Uterus (tissue), 4 donors: Measurements from ENCODE around the gene PAXIP1. TPM values are rescaled to one million over a fixed set of nuclear protein-coding genes. Genes with fewer than 3 reads are reported as not detected.

ENCODE experiments used
- DNase-seq, 2 donors: peaks; one replicate each; pipeline ENCODE4 v3.0.0-alpha.2; 2019 to 2020
- H3K27ac ChIP-seq, 2 donors: fragments of 200-600 bp; sonication (generic); 1 replicate in 1 of 2; 2 replicates in 1 of 2; pipeline ENCODE4 v1.5.1; 2016 to 2018
- H3K27me3 ChIP-seq, 2 donors: fragments of 200-600 bp; sonication (generic); one replicate each; pipeline ENCODE4 v1.5.1; 2018 to 2019; ENCODE audit warnings: control low read depth in 1 of 2
- H3K36me3 ChIP-seq, 2 donors: fragments of 200-600 bp; sonication (generic); one replicate each; pipeline ENCODE4 v1.5.1; 2019; ENCODE audit warnings: control low read depth in 1 of 2
- H3K4me1 ChIP-seq, 2 donors: fragments of 200-600 bp; sonication (generic); one replicate each; pipeline ENCODE4 v1.5.1; 2018 to 2019; ENCODE audit warnings: control low read depth in 1 of 2
- H3K4me3 ChIP-seq, 2 donors: fragments of 200-600 bp; sonication (generic); 1 replicate in 1 of 2; 2 replicates in 1 of 2; pipeline ENCODE4 v1.5.1; 2018 to 2019; ENCODE audit warnings: mild to moderate bottlenecking in 1 of 2
- H3K9me3 ChIP-seq, 2 donors: fragments of 200-600 bp; sonication (generic); one replicate each; pipeline ENCODE4 v1.5.1; 2019; ENCODE audit warnings: control low read depth in 1 of 2
- POLR2A ChIP-seq, 2 donors: fragments of 450-650 bp; IDR thresholded peaks; one replicate each; pipeline ENCODE4 v1.6.1; 2016; ENCODE audit warnings: antibody characterized with exemption in 2 of 2, mild to moderate bottlenecking in 1 of 2, moderate library complexity in 1 of 2
- intact Hi-C: fragments of 100-400 bp; cut with DNase I; formaldehyde crosslinking; loops from one replicate; pipeline ENCODE4 v1.15.1; 2023; ENCODE audit warnings: low total_unique reads
- total RNA-seq, 4 donors: library from RNA; depleted of rRNA in 3 of 4; stranded (reverse); fragments of >200 nt in 3 of 4; gene quantifications; one replicate each; pipeline versions ENCODE4 v1.1.0 to v1.2.4, GENCODE V29; 2014 to 2023
- TF ChIP-seq, protein P1 (sequence below), 4 experiments: fragments of 200-600 bp in 2 of 4; fragments of 450-650 bp in 2 of 4; sonication (generic) in 2 of 4; IDR thresholded peaks; one replicate each; pipeline ENCODE4 v1.5.1; 2016 to 2019; ENCODE audit warnings: antibody characterized with exemption in 4 of 4, mild to moderate bottlenecking in 2 of 4, moderate library complexity in 1 of 4
- donor health status: DM: yes; HTN: yes; CAD: no.

PAXIP1 gene
- total RNA-seq, 4 donors from 2014 or later: 11.2 to 22.5 (median 17.3) TPM

DNA sequence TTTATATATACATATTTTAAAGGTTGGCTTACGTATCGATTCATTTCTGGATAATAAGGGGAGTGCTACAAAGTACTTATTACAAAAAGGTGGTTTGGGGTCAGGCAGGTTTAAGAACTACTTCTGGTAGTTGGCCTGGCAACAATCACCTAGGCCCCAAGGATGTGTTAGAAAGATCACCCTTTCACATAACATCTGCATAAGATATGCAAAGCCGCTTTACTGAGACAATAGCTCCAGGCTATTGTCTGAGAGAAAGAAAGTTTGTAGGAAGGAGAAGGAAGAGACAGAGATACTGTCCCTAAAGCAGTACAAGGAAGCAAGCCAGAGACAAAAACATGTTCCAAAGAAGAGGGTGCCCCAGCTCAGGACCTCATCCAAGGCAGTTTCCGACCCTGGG lies 6.2 kb downstream of the PAXIP1 start:
- no peak overlapping the region for H3K27ac ChIP-seq
- no peak for DNase-seq
- no peaks in the 10 kb centered on the region for H3K4me1 ChIP-seq
- intact Hi-C loops: no loop called here
- no peaks in the 10 kb centered on the region for H3K36me3 ChIP-seq
- no peaks in the 10 kb centered on the region for H3K9me3 ChIP-seq
- no peak overlapping the region for H3K4me3 ChIP-seq
- no peaks in the 10 kb centered on the region for H3K27me3 ChIP-seq
- no peak for TF ChIP-seq POLR2A (IDR thresholded peaks at IDR 0.05)
- TF ChIP-seq, protein P1, sequence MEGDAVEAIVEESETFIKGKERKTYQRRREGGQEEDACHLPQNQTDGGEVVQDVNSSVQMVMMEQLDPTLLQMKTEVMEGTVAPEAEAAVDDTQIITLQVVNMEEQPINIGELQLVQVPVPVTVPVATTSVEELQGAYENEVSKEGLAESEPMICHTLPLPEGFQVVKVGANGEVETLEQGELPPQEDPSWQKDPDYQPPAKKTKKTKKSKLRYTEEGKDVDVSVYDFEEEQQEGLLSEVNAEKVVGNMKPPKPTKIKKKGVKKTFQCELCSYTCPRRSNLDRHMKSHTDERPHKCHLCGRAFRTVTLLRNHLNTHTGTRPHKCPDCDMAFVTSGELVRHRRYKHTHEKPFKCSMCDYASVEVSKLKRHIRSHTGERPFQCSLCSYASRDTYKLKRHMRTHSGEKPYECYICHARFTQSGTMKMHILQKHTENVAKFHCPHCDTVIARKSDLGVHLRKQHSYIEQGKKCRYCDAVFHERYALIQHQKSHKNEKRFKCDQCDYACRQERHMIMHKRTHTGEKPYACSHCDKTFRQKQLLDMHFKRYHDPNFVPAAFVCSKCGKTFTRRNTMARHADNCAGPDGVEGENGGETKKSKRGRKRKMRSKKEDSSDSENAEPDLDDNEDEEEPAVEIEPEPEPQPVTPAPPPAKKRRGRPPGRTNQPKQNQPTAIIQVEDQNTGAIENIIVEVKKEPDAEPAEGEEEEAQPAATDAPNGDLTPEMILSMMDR (IDR thresholded peaks at IDR 0.05): no peak

DNA sequence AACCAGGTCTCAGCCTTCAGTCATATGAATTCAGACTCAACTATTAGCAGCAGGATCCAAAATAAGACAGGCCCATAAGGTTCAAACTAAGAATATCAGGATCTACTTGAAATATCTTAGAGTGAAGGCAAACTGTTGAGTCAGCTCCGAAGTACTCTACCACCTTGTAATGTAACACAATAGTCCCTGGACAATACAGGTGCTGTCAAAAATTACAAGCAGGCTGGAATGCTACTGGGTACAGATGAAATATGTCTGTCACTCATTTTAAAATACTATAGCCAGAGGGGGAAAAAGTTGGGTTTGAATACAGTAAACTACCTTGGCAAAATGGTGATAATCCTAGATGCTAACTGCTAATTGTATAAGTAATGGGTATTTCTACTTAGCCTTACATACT lies 6.8 kb downstream of the PAXIP1 start:
- no peaks in the 10 kb centered on the region for H3K4me1 ChIP-seq
- no peak for DNase-seq
- no peak overlapping the region for H3K27ac ChIP-seq
- intact Hi-C loops: no loop called here
- no peaks in the 10 kb centered on the region for H3K27me3 ChIP-seq
- no peaks in the 10 kb centered on the region for H3K36me3 ChIP-seq
- no peak overlapping the region for H3K4me3 ChIP-seq
- no peak for TF ChIP-seq POLR2A (IDR thresholded peaks at IDR 0.05)
- TF ChIP-seq, protein P1 (IDR thresholded peaks at IDR 0.05): no peak
- H3K9me3 ChIP-seq: no peaks in the 10 kb centered on the region

DNA sequence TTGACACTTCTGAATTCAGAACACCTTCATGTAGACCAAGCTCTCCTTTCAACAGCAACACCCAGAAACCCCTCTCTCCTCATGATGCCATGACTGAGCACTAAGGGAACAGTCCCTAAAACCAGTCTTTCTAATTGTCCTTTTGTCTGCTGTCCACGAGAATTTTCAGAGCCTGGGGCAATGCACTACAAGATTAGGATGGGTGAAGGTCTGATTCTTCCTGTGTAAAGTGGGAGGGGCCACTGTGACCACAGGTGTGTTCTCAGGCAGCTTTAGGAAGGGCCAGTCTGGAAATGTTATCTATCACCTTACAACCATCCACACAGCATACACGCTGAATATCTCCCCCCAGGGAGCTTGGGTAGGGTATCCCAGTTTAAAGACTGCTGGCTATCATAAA lies 7.9 kb downstream of the PAXIP1 start:
- Histone ChIP-seq H3K9me3 (no peaks in the 10 kb centered on the region), H3K4me1 (no peaks in the 10 kb centered on the region), H3K4me3 (no peak overlapping the region), H3K27ac (no peak overlapping the region), H3K27me3 (no peaks in the 10 kb centered on the region), H3K36me3 (no peaks in the 10 kb centered on the region)
- no peak for DNase-seq
- intact Hi-C loops: no loop called here
- TF ChIP-seq POLR2A (IDR thresholded peaks at IDR 0.05): no peak
- TF ChIP-seq, protein P1 (IDR thresholded peaks at IDR 0.05): no peak

DNA sequence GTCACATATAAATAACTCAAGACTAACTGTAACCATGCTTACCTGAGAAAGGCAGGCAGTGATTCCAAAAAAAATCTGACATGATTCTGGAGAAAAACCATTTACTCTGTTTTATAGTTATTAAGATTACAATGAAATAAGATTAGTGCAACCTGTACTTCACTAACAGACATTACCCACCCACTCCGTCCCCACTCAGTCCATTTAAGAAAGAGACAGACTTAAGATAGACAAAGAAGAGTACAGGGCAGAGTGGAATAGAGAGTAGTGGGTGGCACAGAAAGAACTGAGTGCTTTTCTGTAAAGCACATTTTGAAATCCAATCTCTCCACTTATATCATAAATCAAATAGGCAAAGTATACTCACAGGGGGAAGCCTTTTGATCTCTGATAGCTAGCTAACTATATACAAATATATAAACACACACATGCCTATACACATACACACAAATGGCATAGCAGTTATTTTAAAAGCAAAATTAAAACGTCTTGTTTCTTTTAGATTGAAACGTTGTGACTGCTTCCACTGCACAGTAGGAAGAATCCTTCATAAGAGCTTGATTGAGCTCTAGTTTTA lies 11.9 kb downstream of the PAXIP1 start:
- Histone ChIP-seq H3K36me3 (no peaks in the 10 kb centered on the region), H3K4me3 (no peak overlapping the region), H3K27me3 (no peaks in the 10 kb centered on the region), H3K4me1 (no peaks in the 10 kb centered on the region), H3K27ac (no peak overlapping the region), H3K9me3 (no peaks in the 10 kb centered on the region)
- TF ChIP-seq, protein P1 (IDR thresholded peaks at IDR 0.05): no peak
- TF ChIP-seq POLR2A (IDR thresholded peaks at IDR 0.05): no peak
- intact Hi-C loops: no loop called here
- no peak for DNase-seq

DNA sequence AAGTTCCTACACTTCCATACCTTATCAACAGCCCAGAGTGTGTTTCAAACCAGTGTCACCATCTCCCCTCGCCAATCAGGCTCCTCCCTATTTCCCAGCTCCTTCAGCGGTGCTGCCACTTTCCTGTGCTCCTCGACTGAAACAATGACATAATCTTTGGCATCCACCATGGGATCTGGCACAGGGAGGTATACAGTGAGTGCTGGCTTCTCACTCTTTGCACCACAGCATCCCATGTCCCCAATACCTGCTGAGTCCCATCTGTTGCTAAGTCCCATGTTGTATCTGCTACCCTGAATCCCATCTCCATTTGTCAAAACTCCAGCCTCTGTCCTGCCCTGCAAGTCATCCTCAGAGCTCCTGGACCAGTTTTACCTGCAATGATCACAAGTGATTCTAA lies 15.4 kb downstream of the PAXIP1 start:
- Histone ChIP-seq H3K36me3 (no peaks in the 10 kb centered on the region), H3K9me3 (no peaks in the 10 kb centered on the region), H3K27me3 (no peaks in the 10 kb centered on the region), H3K4me1 (no peaks in the 10 kb centered on the region), H3K4me3 (no peak overlapping the region), H3K27ac (no peak overlapping the region)
- no peak for DNase-seq
- TF ChIP-seq POLR2A (IDR thresholded peaks at IDR 0.05): no peak
- intact Hi-C loops: no loop called here
